GM12872 (cell line): ENCODE measurements around the gene GPR78.

ENCODE experiments used
- CTCF ChIP-seq: IDR thresholded peaks from 3 replicates; pipeline ENCODE4 v1.5.1; 2011; ENCODE audit warnings: low read depth, mild to moderate bottlenecking, low read length, moderate library complexity; ENCODE audit not compliant: insufficient read depth

GPR78 gene

GRCh38 chr4:8571702-8572685 is 8.2 kb upstream of the GPR78 start:
- no peak for TF ChIP-seq CTCF

GRCh38 chr4:8573266-8573665 is 6.9 kb upstream of the GPR78 start:
- TF ChIP-seq CTCF: no peak

GRCh38 chr4:8574796-8575370 is 5.3 kb upstream of the GPR78 start:
- no peak for TF ChIP-seq CTCF

- no peak for TF ChIP-seq CTCF
Measured at GRCh38 chr4:8575457-8575856, 4.7 kb upstream of the GPR78 start.

- TF ChIP-seq CTCF: no peak
Measured at GRCh38 chr4:8577046-8577445, 3.1 kb upstream of the GPR78 start.

GRCh38 chr4:8577972-8578371 is 2.2 kb upstream of the GPR78 start:
- no peak for TF ChIP-seq CTCF

- no peak for TF ChIP-seq CTCF
Measured at GRCh38 chr4:8578717-8579116, 1.5 kb upstream of the GPR78 start.
